ENCODE results near the gene MAEA. TPM values are rescaled to one million over a fixed set of nuclear protein-coding genes. Genes with fewer than 3 reads are reported as not detected.

MAEA gene
- total RNA-seq, 2 experiments from 2014 or later: 61.5 to 63.2 TPM

DNA sequence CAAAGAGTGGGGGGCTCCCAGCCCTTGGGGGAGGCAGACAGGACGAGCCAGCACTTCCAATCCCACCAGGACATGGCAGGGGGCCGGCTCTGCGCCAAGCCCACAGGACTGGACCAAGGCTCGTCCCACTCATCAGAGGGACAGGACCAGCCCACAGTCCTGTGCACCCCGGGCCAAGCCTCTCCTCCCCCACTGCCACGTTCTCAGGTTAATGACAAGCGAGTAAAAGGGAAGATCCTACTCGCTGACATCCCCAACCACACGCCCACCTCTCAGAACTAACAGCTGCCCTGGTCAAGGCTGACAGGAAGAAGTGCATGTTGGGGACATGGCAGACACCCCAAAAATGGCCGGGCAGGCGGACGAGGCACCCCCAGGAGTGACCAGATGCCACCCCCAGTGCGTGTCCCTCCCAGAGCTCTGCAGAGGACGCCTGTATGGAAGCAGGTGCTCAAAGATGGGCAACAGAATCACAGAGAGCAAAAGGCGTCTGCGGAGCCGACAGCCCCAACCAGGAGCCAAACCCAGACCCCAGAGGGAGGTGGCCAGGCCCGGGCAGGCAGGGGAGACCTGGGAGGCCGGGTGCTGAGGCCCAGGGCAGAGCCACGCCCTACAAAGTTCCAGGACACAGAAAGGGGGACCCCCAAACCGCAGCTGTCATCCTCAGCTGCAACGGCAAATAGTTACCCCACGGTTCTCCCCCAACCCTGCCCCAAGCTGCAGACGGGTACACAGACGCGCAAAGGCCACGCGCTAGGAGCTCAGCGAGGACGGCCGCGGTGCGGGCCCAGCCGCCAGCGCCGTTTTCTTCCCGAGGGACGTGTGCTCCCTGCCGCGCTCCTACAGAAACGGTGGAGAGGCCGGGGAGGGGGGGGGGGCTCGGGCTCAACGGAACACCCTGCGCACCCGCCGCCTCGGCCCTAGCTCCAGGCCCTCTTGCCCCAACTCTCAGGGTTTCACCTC, 42.5 kb upstream of the MAEA start:
- peak overlapping the region; percentile 95 for H3K4me3 ChIP-seq (ENCODE audit: low read length)
- H3K4me1 ChIP-seq (ENCODE audit: insufficient read depth, low read length): peaks cover 82% of the 10 kb centered on the region
- ChIA-PET POLR2A (interaction anchor here (0.5 to 7.3 kb wide), 14 partner anchors 17 to 624 kb away, joined by 3 to 178 read pairs (median 4); partner anchors contain the start of genes MAEA, NSD2, SPON2 and UVSSA), CTCF (interaction anchor here (1.2 to 5.1 kb wide), 3 partner anchors 21 to 100 kb away, joined by 3 to 21 read pairs (median 6); partner anchors contain the start of gene UVSSA)
- Mint-ChIP-seq H3K4me1 (ENCODE audit: low read depth) (peaks cover 67% of the 10 kb centered on the region), H3K9me3 (no peaks in the 10 kb centered on the region), H3K27me3 (no peaks in the 10 kb centered on the region), H3K27ac (peak overlapping the region; percentile 93), H3K36me3 (ENCODE audit: low read depth) (peaks cover 42% of the 10 kb centered on the region), H3K4me3 (peak overlapping the region; percentile 92)
- TF ChIP-seq, protein P1, sequence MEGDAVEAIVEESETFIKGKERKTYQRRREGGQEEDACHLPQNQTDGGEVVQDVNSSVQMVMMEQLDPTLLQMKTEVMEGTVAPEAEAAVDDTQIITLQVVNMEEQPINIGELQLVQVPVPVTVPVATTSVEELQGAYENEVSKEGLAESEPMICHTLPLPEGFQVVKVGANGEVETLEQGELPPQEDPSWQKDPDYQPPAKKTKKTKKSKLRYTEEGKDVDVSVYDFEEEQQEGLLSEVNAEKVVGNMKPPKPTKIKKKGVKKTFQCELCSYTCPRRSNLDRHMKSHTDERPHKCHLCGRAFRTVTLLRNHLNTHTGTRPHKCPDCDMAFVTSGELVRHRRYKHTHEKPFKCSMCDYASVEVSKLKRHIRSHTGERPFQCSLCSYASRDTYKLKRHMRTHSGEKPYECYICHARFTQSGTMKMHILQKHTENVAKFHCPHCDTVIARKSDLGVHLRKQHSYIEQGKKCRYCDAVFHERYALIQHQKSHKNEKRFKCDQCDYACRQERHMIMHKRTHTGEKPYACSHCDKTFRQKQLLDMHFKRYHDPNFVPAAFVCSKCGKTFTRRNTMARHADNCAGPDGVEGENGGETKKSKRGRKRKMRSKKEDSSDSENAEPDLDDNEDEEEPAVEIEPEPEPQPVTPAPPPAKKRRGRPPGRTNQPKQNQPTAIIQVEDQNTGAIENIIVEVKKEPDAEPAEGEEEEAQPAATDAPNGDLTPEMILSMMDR (IDR thresholded peaks at IDR 0.05): no peak
- H3K9me3 ChIP-seq (ENCODE audit: control insufficient read depth in 1 of 2, insufficient read depth in 1 of 2, low read length in 2 of 2): no peaks in the 10 kb centered on the region
- intact Hi-C loops (cut with DNase I, micrococcal nuclease): loop anchor here (5.0 to 10.0 kb wide), 5 partner anchors 45 to 475 kb away; partner anchors contain the start of genes TACC3 (in 1 of the 2) and TMEM129 (in 1 of the 2)
- ATAC-seq (ENCODE audit: poor library complexity) (no peak), DNase-seq (peak in 4 of 14 experiments; percentile 18 to 60 (median 44))
- H3K27ac ChIP-seq (ENCODE audit: low read depth in 1 of 2, low read length in 2 of 2): peak overlapping the region; percentile 77 to 86
- peaks cover 18% of the 10 kb centered on the region for H3K36me3 ChIP-seq (ENCODE audit: insufficient read depth, low read length)
- no peaks in the 10 kb centered on the region for H3K27me3 ChIP-seq (ENCODE audit: control insufficient read depth in 1 of 2, insufficient read depth in 2 of 2, low read length in 2 of 2)

DNA sequence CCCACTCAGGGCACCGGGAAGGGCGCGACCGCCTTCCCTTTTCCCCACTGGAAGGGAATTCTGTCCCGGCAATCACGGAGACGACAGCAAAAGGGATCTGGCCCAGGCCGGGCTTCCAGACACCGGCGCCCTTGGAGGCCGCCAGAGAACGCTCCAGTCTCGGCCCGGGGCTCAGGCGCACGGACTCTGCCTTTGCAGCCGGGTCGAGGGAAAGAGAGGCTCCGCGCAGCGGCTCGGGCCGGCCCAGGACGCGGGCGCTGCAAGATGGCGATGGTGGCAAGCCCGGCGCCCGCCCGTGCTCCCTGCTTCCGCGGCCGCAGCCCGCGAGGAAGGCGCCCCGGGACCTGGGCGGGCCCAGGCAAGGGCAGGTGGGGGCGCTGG, 41.8 kb upstream of the MAEA start:
- H3K9me3 ChIP-seq (ENCODE audit: control insufficient read depth in 1 of 2, insufficient read depth in 1 of 2, low read length in 2 of 2): no peaks in the 10 kb centered on the region
- peaks cover 67% of the 10 kb centered on the region for H3K4me1 Mint-ChIP-seq (ENCODE audit: low read depth)
- peak overlapping the region; percentile 93 for H3K27ac Mint-ChIP-seq
- peak overlapping the region; percentile 95 for H3K4me3 ChIP-seq (ENCODE audit: low read length)
- peaks cover 18% of the 10 kb centered on the region for H3K36me3 ChIP-seq (ENCODE audit: insufficient read depth, low read length)
- peak overlapping the region; percentile 92 for H3K4me3 Mint-ChIP-seq
- DNase-seq: peak in 4 of 14 experiments; percentile 30 to 56 (median 50)
- peaks cover 79% of the 10 kb centered on the region for H3K4me1 ChIP-seq (ENCODE audit: insufficient read depth, low read length)
- H3K36me3 Mint-ChIP-seq (ENCODE audit: low read depth): peaks cover 41% of the 10 kb centered on the region
- peak overlapping the region; percentile 77 to 86 for H3K27ac ChIP-seq (ENCODE audit: low read depth in 1 of 2, low read length in 2 of 2)
- no peaks in the 10 kb centered on the region for H3K27me3 ChIP-seq (ENCODE audit: control insufficient read depth in 1 of 2, insufficient read depth in 2 of 2, low read length in 2 of 2)
- intact Hi-C loops (cut with DNase I, micrococcal nuclease): loop anchor here (1.0 to 10.0 kb wide), 10 partner anchors 41 to 623 kb away; partner anchors contain the start of genes FGFRL1 (in 1 of the 2), MAEA (in 1 of the 2), NSD2 (in 1 of the 2) and TACC3 (in 1 of the 2)
- CTCF ChIA-PET: interaction anchor here (1.2 to 5.1 kb wide), 3 partner anchors 20 to 99 kb away, joined by 3 to 21 read pairs (median 6); partner anchors contain the start of gene UVSSA
- H3K27me3 Mint-ChIP-seq: no peaks in the 10 kb centered on the region
- TF ChIP-seq, protein P1 (IDR thresholded peaks at IDR 0.05): no peak
- ATAC-seq (ENCODE audit: poor library complexity): peak; percentile 30
- no peaks in the 10 kb centered on the region for H3K9me3 Mint-ChIP-seq
- POLR2A ChIA-PET: interaction anchor here (0.7 to 7.3 kb wide), 18 partner anchors 10 to 623 kb away, joined by 3 to 178 read pairs (median 5); partner anchors contain the start of genes MAEA, NSD2, SPON2 and UVSSA
